ENCODE data around the gene KIRREL1. TPM values are rescaled to one million over a fixed set of nuclear protein-coding genes. Genes with fewer than 3 reads are reported as not detected.

KIRREL1 gene
- total RNA-seq, 2 experiments from 2014 or later: not detected

DNA sequence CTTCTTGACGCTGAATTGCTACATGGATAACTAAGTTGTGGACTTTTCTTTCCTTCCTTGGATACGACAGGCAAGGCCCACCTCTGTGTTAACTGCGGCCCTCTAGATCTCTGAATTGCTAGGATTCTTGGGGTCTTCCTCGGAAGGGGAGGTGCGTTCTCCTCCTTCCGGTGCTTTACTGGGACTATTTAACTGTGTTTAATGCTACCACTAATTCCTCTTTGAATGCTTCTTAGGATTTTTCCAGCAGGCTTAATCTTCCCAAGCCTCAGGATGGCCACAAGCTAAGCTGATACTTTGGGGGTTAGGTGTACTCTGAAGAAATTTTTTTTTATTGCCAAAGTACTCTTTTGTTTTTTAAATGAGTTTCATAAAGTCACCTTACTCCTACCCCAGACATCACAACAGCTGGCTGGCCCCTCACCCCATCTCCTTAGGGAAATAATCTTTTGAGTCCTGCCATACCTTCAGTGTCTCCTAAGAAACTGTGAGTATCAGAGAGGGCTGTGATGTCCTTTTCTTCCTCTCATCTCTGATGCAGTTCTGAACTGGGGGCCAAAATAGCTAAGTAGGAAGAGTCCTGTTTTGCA lies 21.4 kb downstream of the KIRREL1 start:
- CTCF ChIA-PET: no interaction called here
- no peak for ATAC-seq

DNA sequence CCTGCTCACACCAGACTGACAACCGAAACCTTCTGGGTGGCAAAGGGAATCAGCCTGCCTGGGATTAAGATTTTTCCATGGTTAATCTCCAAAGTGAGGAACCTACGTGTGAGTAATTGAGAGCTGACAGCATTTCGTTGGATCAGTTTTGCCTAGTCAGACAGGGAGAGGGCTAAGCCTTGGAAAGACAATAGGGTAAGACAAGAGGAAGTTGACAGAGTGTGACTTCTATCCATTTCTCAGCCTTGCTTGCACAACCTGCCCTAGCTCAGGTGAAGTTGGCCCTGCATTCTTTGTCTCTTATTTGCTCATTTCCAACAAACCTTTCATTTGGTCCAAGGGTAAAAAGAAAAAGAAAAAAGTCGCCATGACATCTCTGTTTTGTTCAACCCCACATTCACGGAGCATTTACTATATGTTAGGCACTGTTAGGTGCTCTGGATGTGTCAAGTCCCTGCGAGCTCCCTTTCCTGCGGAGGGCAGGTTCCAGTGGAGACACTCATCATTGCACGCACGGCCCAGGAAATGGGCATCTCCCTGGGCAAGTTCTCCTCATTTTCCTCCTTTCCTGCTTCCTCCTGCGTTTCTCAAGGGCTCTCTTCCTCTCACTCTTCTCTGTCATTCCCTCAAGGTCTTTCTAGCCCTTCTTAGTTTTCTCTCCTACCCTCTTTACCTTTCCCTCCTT lies 23.3 kb downstream of the KIRREL1 start:
- Mint-ChIP-seq H3K27me3 (ENCODE audit: low read depth) (peaks cover 2% of the 10 kb centered on the region), H3K27ac (no peak overlapping the region), H3K4me1 (ENCODE audit: low read depth) (no peaks in the 10 kb centered on the region), H3K9me3 (ENCODE audit: insufficient read depth) (no peaks in the 10 kb centered on the region), H3K4me3 (no peak overlapping the region), H3K36me3 (ENCODE audit: low read depth) (no peaks in the 10 kb centered on the region)
- ATAC-seq: no peak
- DNase-seq: no peak
- ChIA-PET CTCF (no interaction called here), POLR2A (no interaction called here)

More for the DNA sequence above, 21.4 kb downstream of the KIRREL1 start:
- H3K4me1 Mint-ChIP-seq (ENCODE audit: low read depth): no peaks in the 10 kb centered on the region
- POLR2A ChIA-PET: no interaction called here
- H3K27me3 Mint-ChIP-seq (ENCODE audit: low read depth): no peaks in the 10 kb centered on the region
- DNase-seq: no peak
- H3K4me3 Mint-ChIP-seq: no peak overlapping the region
- no peak overlapping the region for H3K27ac Mint-ChIP-seq
- no peaks in the 10 kb centered on the region for H3K9me3 Mint-ChIP-seq (ENCODE audit: insufficient read depth)
- H3K36me3 Mint-ChIP-seq (ENCODE audit: low read depth): no peaks in the 10 kb centered on the region

GRCh38 chr1:158017800-158018595 lies 24.6 kb downstream of the KIRREL1 start:
- DNase-seq: no peak
- no peak for ATAC-seq
- H3K9me3 Mint-ChIP-seq (ENCODE audit: insufficient read depth): no peaks in the 10 kb centered on the region
- H3K27ac Mint-ChIP-seq: no peak overlapping the region
- H3K4me3 Mint-ChIP-seq: no peak overlapping the region
- H3K36me3 Mint-ChIP-seq (ENCODE audit: low read depth): no peaks in the 10 kb centered on the region
- CTCF ChIA-PET: no interaction called here
- no peaks in the 10 kb centered on the region for H3K4me1 Mint-ChIP-seq (ENCODE audit: low read depth)
- POLR2A ChIA-PET: no interaction called here
- peaks cover 2% of the 10 kb centered on the region for H3K27me3 Mint-ChIP-seq (ENCODE audit: low read depth)

DNA sequence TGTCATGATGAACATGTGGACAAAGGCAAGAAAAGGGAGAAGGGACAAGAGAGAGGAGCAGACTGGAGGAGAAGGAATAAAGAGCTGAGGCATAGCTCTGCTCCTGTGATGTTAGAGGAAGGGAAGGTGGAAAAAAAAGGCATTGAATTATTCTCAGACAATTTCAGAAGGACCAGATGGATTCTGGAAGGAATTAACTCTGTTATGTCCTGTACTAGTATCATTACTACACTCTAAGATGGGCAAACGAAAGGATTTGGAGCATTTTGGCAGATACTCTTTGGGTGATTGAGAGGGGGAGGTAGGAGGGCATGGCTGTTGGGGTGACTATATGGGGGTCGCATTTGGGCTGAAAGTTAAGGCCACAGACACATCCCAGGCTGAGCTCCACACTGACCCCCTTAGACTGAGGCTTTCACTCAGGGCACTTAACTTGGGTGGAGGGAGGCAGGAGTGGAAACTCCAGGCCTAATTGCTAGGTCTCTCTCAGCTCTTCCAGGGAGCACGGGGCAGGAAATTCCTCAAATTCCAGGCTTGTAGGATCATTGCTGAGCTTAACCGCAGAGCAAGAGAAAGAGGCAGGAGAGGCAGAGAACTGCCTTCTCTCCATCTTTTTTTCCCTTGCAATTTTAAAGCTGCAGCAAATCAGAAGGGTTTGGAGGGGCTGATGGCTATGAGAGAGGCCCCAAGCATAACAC lies 25.9 kb downstream of the KIRREL1 start:
- Mint-ChIP-seq H3K27me3 (ENCODE audit: low read depth) (peaks cover 2% of the 10 kb centered on the region), H3K9me3 (ENCODE audit: insufficient read depth) (no peaks in the 10 kb centered on the region), H3K4me1 (ENCODE audit: low read depth) (no peaks in the 10 kb centered on the region), H3K36me3 (ENCODE audit: low read depth) (no peaks in the 10 kb centered on the region), H3K4me3 (no peak overlapping the region), H3K27ac (no peak overlapping the region)
- ChIA-PET POLR2A (no interaction called here), CTCF (interaction anchor here (0.6 kb wide), 1 partner anchor 1154 kb away, joined by 3 read pairs; no protein-coding TSS in a partner anchor)
- no peak for DNase-seq
- ATAC-seq: no peak

DNA sequence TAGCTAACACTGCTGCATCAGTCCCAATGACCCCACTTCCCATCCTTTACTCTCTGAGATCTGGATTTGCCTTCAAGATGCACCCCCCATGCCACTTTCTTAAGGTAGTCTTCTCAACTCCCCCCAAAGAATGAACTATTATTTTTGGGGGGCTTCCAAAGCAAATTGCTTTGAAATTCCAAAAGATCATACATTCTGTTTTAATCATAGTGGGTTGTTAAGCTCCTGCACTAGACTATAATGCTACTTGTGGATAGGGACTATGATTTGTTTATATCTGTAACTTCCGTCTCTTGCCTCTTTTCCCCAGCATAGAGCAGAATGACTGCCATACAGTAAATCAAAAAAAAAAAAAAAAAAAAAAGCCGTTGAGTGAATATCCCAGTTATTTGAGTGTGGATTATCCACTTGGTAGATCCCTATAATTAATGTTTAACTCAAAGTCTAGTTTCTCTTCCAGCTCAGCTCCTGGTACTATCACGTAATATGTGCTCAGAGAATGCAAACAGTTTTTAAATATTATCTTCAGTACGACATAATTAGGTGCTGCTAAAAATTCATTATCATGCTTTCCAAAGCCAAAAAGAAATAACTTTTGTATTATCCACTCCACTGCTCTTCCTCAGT lies 26.9 kb downstream of the KIRREL1 start:
- ATAC-seq: no peak

DNA sequence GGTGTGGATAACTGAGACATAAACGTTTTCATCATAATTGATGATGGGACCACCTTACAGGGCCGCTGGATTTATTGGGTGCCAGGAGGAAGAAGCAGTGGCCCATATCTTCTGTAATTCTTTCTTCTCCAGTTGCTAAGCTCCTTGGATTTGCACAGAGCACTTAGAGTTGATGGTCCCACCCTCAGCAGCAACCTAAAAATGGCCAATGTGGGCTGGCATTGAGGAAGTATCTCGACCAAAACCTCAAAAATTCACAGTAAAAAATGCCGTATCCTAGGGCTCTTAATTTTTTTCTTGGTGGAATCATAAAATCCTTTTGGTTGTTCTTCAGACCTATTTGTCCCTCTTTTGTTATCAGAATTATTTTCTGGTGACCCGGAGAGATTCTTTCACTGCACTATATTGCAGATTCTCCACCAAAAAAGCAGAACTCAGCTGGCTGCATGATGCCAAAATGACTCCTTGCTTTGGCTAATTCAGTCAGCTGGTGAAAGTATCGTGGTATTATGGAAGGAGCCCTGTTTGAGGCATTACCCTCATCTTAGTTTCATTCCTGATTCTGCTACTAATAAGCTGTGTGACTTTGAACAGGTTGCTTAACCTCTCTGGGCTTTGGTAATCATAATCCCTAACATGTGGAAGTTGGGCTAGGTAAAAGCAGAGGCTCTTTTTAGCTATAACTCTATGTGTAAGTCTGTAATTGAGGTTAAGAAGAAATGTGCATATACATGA lies 27.6 kb downstream of the KIRREL1 start:
- ChIA-PET CTCF (interaction anchor here (2.1 kb wide), 1 partner anchor 29 kb away, joined by 8 read pairs; no protein-coding TSS in a partner anchor), POLR2A (no interaction called here)
- DNase-seq (no peak), ATAC-seq (no peak)
- Mint-ChIP-seq H3K4me1 (ENCODE audit: low read depth) (no peaks in the 10 kb centered on the region), H3K4me3 (no peak overlapping the region), H3K36me3 (ENCODE audit: low read depth) (no peaks in the 10 kb centered on the region), H3K9me3 (ENCODE audit: insufficient read depth) (no peaks in the 10 kb centered on the region), H3K27me3 (ENCODE audit: low read depth) (peaks cover 2% of the 10 kb centered on the region), H3K27ac (no peak overlapping the region)

More for the DNA sequence above, 26.9 kb downstream of the KIRREL1 start:
- CTCF ChIA-PET: interaction anchor here (2.1 kb wide), 1 partner anchor 28 kb away, joined by 8 read pairs; no protein-coding TSS in a partner anchor
- no peaks in the 10 kb centered on the region for H3K9me3 Mint-ChIP-seq (ENCODE audit: insufficient read depth)
- H3K4me1 Mint-ChIP-seq (ENCODE audit: low read depth): no peaks in the 10 kb centered on the region
- POLR2A ChIA-PET: no interaction called here
- DNase-seq: no peak
- H3K27me3 Mint-ChIP-seq (ENCODE audit: low read depth): peaks cover 2% of the 10 kb centered on the region
- H3K4me3 Mint-ChIP-seq: no peak overlapping the region
- no peaks in the 10 kb centered on the region for H3K36me3 Mint-ChIP-seq (ENCODE audit: low read depth)
- H3K27ac Mint-ChIP-seq: no peak overlapping the region

DNA sequence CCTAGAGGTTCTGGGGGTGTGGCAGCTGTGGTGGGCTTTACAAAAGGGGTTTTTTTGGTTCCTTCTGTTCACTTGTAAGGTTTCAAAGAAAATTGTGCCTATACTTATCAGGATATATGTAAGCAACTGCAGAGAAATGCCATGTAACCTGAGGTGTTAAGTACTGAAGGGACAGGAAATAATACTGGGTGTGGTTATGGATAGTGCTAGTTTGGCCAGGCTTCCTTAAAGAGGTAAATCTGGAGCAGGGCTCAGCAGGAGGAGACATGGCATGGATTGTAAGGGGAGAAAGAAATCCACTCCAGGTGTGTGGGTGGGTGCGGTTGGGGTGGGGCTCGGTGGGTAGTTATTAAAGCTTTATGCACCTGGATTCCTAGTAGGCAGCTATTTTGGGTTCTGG lies 28.3 kb downstream of the KIRREL1 start:
- Mint-ChIP-seq H3K4me1 (ENCODE audit: low read depth) (no peaks in the 10 kb centered on the region), H3K27me3 (ENCODE audit: low read depth) (peaks cover 2% of the 10 kb centered on the region), H3K9me3 (ENCODE audit: insufficient read depth) (no peaks in the 10 kb centered on the region), H3K36me3 (ENCODE audit: low read depth) (no peaks in the 10 kb centered on the region), H3K4me3 (no peak overlapping the region), H3K27ac (no peak overlapping the region)
- ChIA-PET POLR2A (no interaction called here), CTCF (interaction anchor here (2.1 kb wide), 1 partner anchor 30 kb away, joined by 8 read pairs; no protein-coding TSS in a partner anchor)
- no peak for DNase-seq
- no peak for ATAC-seq

DNA sequence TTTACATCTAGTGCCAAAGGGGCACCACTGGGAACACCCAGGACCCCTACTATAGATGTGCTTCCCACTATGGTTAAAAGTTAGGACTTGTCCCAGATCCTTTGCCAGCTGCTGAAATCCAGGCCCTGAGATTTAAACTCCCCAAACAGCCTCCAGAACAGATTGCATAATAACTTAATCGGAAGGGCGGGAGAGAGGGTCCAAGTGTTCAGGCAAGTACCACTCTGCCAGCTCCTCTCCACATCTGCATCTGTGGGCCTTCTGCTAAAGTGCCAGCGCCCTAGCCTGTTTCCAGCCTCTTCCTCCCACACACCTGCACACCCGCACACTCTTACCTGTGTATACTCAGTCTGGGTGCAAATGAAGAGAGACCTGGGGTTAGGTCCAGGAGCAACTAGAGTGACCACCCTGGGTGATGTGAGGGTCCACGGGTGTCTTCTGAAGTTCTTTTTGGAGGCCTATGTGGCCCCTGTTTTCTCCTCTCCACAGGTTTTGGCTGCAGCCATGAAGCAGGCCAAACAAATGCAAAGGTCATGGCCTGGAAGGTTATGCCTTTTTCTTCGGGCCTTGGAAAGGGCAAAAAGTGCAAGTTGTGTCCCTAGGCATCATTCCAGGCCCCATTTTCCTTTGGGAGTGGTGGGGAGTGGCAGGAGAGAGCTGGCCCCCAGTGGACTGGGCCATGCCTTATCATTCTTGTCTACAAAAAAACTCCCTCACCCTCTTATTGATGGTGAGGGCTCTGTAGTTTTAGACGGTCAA lies 29.3 kb downstream of the KIRREL1 start:
- no peak for ATAC-seq
- Mint-ChIP-seq H3K27ac (no peak overlapping the region), H3K36me3 (ENCODE audit: low read depth) (no peaks in the 10 kb centered on the region), H3K9me3 (ENCODE audit: insufficient read depth) (no peaks in the 10 kb centered on the region), H3K27me3 (ENCODE audit: low read depth) (peaks cover 2% of the 10 kb centered on the region), H3K4me1 (ENCODE audit: low read depth) (no peaks in the 10 kb centered on the region), H3K4me3 (no peak overlapping the region)
- ChIA-PET CTCF (interaction anchor here (1.0 kb wide), 1 partner anchor 31 kb away, joined by 5 read pairs; no protein-coding TSS in a partner anchor), POLR2A (no interaction called here)
- no peak for DNase-seq

GRCh38 chr1:158024737-158025136 lies 31.3 kb downstream of the KIRREL1 start:
- no peak for ATAC-seq
- Mint-ChIP-seq H3K27me3 (ENCODE audit: low read depth) (peaks cover 4% of the 10 kb centered on the region), H3K36me3 (ENCODE audit: low read depth) (no peaks in the 10 kb centered on the region), H3K9me3 (ENCODE audit: insufficient read depth) (no peaks in the 10 kb centered on the region), H3K27ac (no peak overlapping the region), H3K4me1 (ENCODE audit: low read depth) (no peaks in the 10 kb centered on the region), H3K4me3 (no peak overlapping the region)
- DNase-seq: no peak
- ChIA-PET POLR2A (no interaction called here), CTCF (no interaction called here)

GRCh38 chr1:158025576-158026230 lies 32.3 kb downstream of the KIRREL1 start:
- ChIA-PET CTCF (interaction anchor here (0.9 kb wide), 1 partner anchor 11 kb away, joined by 3 read pairs; no protein-coding TSS in a partner anchor), POLR2A (no interaction called here)
- Mint-ChIP-seq H3K27me3 (ENCODE audit: low read depth) (peaks cover 2% of the 10 kb centered on the region), H3K4me3 (no peak overlapping the region), H3K36me3 (ENCODE audit: low read depth) (no peaks in the 10 kb centered on the region), H3K9me3 (ENCODE audit: insufficient read depth) (no peaks in the 10 kb centered on the region), H3K27ac (no peak overlapping the region), H3K4me1 (ENCODE audit: low read depth) (no peaks in the 10 kb centered on the region)
- DNase-seq (no peak), ATAC-seq (no peak)

Data from activated CD8-positive, alpha-beta T cell treated with anti-CD3 and anti-CD28 coated beads, Interleukin-2, amount 10 ng/mL, durations not matched to agents 7 days and 5 days (primary cell).